Effector CD8-positive, alpha-beta T cell (primary cell): ENCODE results near the gene ARID1A.
"Not testable (repeated sequence)": the region's sequence is repeated elsewhere in the genome, so short reads cannot be mapped to it uniquely, and the experiment has no call there.

Experiments
- DNase-seq: peaks from one replicate; lab custom pipeline; 2025; lab: John Stamatoyannopoulos, UW

ARID1A gene

GRCh38 chr1:26697978-26698849 is 2.4 kb downstream of the ARID1A start:
- no peak for DNase-seq

DNA sequence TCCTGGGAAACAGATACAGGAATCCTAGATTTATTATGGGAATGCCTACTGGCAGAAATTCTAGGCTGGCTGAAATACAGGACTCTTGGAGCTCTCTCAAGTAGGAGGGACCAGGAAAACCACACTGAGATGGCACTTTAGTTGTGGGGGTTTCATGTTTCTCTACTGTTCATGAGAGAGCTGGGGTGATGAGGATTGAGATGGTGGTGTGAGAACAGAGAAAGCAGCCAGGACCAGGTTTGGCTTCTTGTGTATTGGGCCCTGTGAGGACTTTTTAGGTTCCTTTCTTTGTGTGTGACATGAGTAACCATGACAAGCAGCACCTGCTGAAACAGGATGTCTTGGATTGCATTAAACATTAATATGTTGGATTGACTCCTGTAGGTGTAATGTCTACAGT is 4.9 kb downstream of the ARID1A start:
- no peak for DNase-seq

GRCh38 chr1:26701266-26701994 is 5.6 kb downstream of the ARID1A start:
- DNase-seq = no peak

- no peak for DNase-seq
These were observed 6.3 kb downstream of the ARID1A start for GRCh38 chr1:26701995-26702679.

GRCh38 chr1:26702680-26703038 is 6.8 kb downstream of the ARID1A start:
- DNase-seq = no peak

DNA sequence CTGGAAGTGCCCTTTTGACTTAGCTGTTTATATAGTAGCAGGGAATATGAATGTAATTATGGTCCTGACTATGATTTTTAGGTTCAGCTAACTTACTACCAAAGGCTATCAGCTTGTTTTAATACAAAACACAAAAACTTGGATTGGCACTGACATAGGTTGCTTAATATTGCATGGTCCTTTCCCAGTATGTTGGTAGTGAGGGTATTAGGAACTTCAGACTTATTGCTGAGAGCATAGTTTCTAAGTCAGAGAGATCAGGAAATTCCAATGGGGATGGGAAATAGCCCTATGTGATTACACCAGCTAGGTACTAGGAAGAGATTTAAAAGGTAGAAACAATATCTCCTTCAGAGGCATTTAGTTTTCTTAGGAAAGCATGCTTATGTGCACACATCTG is 7.7 kb downstream of the ARID1A start:
- DNase-seq = no peak

- no peak for DNase-seq
These were observed 8.8 kb downstream of the ARID1A start for GRCh38 chr1:26704629-26705028.

DNA sequence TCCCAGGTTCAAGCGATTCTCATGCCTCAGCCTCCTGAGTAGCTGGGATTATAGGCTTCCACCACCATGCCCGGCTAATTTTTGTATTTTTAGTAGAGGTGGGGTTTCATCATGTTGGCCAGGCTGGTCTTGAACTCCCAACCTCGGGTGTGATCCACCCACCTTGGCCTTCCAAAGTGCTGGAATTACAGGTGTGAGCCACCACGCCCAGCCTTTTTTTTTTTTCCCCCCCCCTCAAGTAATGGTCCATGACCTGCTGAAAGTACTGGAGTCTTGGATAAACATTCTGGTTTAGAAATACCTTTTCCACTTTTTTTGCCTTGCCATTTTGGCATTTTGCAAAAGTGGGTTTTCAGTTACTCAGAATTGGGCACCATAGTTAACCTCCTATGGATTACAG is 9.4 kb downstream of the ARID1A start:
- not testable (repeated sequence) for DNase-seq

GRCh38 chr1:26705788-26706311 is 10.0 kb downstream of the ARID1A start:
- DNase-seq = no peak

DNA sequence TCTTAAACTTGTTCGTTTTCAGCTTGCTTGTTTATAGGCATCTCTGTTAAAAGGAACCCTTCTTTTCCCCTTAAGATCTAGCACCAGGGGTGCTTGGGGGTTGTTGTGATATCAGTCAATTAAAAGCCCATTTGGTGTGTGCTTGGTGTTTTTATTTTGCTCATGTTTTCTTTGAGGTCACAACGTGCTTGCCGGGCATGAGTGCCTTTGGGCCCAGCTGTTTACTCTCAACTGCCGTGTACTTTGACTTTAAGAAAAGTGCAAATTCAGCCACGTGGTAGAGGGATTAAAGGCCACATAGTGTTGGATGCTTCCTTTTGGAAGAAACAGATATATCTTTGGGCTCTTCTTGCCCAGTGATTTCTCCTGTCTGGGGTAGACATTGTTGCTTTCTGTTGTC is 10.5 kb downstream of the ARID1A start:
- DNase-seq = no peak

DNA sequence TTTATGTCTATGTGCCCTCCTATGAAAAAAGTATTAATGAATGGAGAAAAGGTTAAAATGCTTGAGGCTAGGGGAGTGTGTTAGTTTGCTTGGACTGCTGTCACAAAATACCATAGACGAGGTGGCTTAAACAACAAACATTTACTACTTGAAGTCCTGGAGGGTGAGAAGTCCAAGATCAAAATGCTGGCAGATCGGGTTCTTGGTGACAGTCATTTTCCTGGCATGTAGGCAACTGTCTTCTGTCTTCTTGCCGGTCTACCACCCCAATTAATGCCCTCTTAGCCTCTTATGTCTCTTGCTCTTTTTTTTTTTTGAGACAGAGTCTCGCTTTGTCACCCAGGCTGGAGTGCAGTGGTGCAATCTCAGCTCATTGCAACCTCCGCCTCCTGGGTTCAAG is 15.0 kb downstream of the ARID1A start:
- DNase-seq = no peak

DNA sequence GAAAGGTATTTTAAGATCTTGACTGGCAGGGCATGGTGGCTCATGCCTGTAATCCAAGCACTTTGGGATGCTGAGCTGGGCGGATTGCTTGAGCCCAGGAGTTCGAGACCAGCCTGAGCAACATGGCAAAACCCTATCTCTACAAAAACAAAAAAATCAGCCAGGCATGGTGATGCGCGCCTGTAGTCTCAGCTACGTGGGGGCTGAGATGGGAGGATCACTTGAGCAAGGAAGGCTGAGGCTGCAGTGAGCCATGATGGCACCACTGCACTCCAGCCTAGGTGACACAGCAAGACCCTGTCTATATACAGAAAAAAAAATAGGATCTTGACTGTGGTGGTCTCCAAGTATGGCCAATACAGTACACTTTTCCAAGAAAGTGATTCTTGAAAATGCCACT is 16.0 kb downstream of the ARID1A start:
- DNase-seq = no peak

DNA sequence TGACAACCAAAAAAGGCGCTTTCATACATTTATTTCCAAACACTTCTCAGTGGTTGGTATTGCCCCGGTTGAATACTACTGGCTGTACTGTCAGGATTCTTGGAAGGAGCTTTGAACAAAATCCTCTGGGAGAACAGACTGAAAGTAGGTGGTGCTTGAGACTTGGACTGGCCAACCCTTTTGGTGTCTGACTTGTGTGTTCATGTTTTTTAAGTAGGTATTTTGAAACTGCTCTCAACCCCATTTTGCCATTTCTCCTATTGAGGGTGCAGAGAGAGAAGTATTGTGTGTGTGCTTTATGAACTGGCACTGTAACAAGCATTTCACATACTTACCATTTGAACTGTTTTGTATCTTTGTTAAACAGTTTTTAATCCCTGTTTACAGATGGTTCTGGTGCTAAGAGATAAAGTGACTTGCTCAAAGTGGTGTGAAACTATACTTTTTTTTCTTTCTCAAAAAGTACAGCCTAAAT is 21.2 kb downstream of the ARID1A start:
- DNase-seq = no peak

GRCh38 chr1:26719205-26719604 is 23.4 kb downstream of the ARID1A start:
- no peak for DNase-seq

- DNase-seq = no peak
These were observed 26.0 kb downstream of the ARID1A start for GRCh38 chr1:26721669-26722355.

DNA sequence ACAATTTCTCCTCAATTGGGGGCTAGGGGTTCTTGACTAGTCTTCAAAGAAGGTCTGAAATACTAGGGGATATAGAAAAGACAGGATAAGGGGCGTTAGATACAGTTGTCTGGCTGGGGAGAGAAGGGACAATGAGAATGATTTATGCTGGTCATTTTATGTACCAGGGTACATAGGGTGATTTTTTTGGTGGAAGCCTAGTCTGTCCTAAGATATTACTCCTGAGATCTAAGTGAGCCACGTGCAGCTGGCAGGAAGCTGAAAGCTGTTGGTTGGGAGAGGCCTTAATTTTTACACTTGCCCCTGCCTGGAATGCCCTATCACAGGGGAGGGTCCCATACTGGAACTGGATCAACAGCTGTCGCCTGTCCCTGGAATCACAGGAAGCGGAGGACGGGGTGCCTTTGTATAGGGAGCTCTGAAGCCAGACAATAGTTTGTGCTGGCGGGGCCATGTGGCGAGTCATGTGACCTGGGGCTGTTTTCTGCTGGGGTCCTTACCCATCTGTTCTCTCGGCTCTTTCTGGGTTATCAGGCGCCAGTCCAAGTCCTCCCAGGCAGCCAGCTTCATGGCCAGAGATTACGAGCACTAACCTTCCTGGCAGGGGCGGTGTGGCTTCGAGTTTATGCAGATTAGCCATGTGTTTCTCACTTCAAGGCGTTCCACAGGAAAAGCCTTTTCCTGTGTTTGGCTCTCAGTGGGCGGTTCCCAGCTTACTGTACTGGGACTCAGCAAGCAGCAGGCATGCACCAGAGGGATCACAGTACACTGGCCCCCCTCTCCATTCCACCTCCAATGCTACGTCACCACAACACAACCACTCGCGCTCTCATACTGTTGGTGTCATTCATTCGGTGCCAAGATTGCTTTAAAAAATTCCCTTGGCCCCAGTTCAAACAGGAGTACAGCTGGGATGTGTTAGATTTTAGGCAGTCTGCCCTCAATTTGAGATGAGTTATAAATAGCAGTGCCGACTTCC is 27.5 kb downstream of the ARID1A start:
- DNase-seq = peak; percentile 54

GRCh38 chr1:26724118-26724517 is 28.3 kb downstream of the ARID1A start:
- DNase-seq = no peak

GRCh38 chr1:26724926-26725325 is 29.1 kb downstream of the ARID1A start:
- DNase-seq = no peak

- DNase-seq = not testable (repeated sequence)
These were observed 30.1 kb downstream of the ARID1A start for GRCh38 chr1:26725904-26726303.

DNA sequence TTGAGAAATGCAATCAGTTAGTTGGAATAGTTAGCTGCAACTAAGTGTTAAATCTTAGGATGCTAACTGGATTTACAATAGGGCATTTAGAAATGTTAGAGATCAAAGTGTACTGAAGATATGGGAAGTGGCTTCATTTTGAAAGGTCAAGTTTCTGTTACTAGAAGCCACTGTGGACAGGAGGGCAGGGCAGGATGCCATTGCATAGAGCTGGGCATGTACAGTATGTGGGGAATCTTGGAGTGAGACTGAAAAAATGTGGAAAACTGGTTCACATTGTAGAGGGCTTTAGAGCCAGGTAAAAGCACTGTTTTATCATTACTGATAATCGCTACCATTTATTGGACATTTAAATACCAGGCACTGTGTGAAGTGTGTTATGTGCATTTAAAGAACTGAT is 31.0 kb downstream of the ARID1A start:
- no peak for DNase-seq

GRCh38 chr1:26727476-26727875 is 31.7 kb downstream of the ARID1A start:
- no peak for DNase-seq
